ENCODE measurements around the gene CALD1.

Gene CALD1

DNA sequence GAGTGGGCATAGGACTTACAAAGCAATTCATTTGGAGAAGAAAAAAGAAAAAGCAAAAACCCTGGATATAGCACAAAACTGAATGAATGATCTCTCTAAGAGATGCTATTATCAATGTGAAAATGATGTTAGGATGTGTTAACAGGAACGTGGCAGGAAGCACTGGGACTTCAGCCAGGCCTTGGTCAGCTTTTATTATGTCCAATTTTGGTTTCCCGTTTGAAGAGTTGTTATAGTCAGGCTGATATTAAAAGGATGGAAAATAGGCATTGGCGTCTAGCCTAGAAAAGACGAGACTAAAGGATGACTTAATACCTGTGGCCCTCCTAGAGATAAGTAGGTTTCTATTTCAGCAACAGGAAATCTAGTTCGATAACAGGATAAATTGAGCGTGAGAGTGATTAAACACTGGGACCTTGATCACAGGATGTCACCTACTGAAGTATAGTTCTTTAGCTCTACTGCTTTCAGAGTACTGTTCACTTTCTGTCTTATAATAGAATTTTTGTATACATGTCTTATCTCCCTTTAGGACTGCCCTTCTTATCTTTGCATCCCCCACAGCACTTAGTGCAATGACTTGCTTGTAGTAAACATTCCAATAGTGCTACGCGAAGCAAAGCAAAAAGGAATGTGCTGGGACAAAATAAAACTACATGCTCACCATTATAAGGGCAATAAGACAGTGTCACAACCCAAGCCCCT is 107.1 kb downstream of the CALD1 start:
- ChIA-PET CTCF (interaction anchor here (0.6 to 1.1 kb wide), 3 partner anchors 14 to 187 kb away, joined by 3 to 4 read pairs (median 4); no protein-coding TSS in a partner anchor), POLR2A (interaction anchor here (1.1 to 1.3 kb wide), 4 partner anchors 31 to 107 kb away, joined by 3 to 5 read pairs (median 4); partner anchors contain the start of genes AGBL3 and CALD1)
- H3K36me3 ChIP-seq (ENCODE audit: control insufficient read depth in 2 of 2, insufficient read depth in 1 of 2, low read length in 2 of 2) = no peaks in the 10 kb centered on the region
- no peaks in the 10 kb centered on the region for H3K9me3 ChIP-seq (ENCODE audit: control insufficient read depth, insufficient read depth, low read depth, low read length)
- peak overlapping the region; percentile 40 for H3K27ac ChIP-seq (ENCODE audit: extremely low read depth, low read depth, low read length)
- no peak overlapping the region for H3K4me3 ChIP-seq (ENCODE audit: low read depth, low read length)
- H3K4me1 ChIP-seq (ENCODE audit: control insufficient read depth, insufficient read depth, low read length) = peaks cover 20% of the 10 kb centered on the region
- peak; percentile 61 for TF ChIP-seq MYNN (tag by site-specific recombination; IDR thresholded peaks at IDR 0.05; ENCODE audit: borderline replicate concordance)
- TF ChIP-seq, protein P1, sequence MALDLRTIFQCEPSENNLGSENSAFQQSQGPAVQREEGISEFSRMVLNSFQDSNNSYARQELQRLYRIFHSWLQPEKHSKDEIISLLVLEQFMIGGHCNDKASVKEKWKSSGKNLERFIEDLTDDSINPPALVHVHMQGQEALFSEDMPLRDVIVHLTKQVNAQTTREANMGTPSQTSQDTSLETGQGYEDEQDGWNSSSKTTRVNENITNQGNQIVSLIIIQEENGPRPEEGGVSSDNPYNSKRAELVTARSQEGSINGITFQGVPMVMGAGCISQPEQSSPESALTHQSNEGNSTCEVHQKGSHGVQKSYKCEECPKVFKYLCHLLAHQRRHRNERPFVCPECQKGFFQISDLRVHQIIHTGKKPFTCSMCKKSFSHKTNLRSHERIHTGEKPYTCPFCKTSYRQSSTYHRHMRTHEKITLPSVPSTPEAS (tag by site-specific recombination; IDR thresholded peaks at IDR 0.05) = peak; percentile 32; the same call in 1 of the 2 replicates
- TF ChIP-seq ZNF394 (tag by site-specific recombination; IDR thresholded peaks at IDR 0.05; ENCODE audit: borderline replicate concordance) = peak; percentile 75
- peak; percentile 70; the same call in 1 of the 2 replicates for TF ChIP-seq HOXD13 (CRISPR knock-in tag; IDR thresholded peaks at IDR 0.05; ENCODE audit: borderline replicate concordance)
- TF ChIP-seq ZNF660 (tag by site-specific recombination; IDR thresholded peaks at IDR 0.05) = peak; percentile 55
- TF ChIP-seq ZNF24 (tag by site-specific recombination; IDR thresholded peaks at IDR 0.05) = peak; percentile 92
- peak; percentile 67; the same call in 1 of the 2 replicates for TF ChIP-seq PRDM10 (tag by site-specific recombination; IDR thresholded peaks at IDR 0.05)
- no peak for TF ChIP-seq ZNF132 (tag by site-specific recombination; IDR thresholded peaks at IDR 0.05; ENCODE audit: borderline replicate concordance)
- peak; percentile 27; the same call in 1 of the 2 replicates for TF ChIP-seq ZNF10 (tag by site-specific recombination; IDR thresholded peaks at IDR 0.05)
- TF ChIP-seq PRDM1 (tag by site-specific recombination; IDR thresholded peaks at IDR 0.05) = peak; percentile 4; the same call in 1 of the 2 replicates
- TF ChIP-seq REPIN1 (tag by site-specific recombination; IDR thresholded peaks at IDR 0.05; ENCODE audit: low read depth) = no peak
- peak; percentile 96 for TF ChIP-seq SP7 (tag by site-specific recombination; IDR thresholded peaks at IDR 0.05)
- TF ChIP-seq, protein P2, sequence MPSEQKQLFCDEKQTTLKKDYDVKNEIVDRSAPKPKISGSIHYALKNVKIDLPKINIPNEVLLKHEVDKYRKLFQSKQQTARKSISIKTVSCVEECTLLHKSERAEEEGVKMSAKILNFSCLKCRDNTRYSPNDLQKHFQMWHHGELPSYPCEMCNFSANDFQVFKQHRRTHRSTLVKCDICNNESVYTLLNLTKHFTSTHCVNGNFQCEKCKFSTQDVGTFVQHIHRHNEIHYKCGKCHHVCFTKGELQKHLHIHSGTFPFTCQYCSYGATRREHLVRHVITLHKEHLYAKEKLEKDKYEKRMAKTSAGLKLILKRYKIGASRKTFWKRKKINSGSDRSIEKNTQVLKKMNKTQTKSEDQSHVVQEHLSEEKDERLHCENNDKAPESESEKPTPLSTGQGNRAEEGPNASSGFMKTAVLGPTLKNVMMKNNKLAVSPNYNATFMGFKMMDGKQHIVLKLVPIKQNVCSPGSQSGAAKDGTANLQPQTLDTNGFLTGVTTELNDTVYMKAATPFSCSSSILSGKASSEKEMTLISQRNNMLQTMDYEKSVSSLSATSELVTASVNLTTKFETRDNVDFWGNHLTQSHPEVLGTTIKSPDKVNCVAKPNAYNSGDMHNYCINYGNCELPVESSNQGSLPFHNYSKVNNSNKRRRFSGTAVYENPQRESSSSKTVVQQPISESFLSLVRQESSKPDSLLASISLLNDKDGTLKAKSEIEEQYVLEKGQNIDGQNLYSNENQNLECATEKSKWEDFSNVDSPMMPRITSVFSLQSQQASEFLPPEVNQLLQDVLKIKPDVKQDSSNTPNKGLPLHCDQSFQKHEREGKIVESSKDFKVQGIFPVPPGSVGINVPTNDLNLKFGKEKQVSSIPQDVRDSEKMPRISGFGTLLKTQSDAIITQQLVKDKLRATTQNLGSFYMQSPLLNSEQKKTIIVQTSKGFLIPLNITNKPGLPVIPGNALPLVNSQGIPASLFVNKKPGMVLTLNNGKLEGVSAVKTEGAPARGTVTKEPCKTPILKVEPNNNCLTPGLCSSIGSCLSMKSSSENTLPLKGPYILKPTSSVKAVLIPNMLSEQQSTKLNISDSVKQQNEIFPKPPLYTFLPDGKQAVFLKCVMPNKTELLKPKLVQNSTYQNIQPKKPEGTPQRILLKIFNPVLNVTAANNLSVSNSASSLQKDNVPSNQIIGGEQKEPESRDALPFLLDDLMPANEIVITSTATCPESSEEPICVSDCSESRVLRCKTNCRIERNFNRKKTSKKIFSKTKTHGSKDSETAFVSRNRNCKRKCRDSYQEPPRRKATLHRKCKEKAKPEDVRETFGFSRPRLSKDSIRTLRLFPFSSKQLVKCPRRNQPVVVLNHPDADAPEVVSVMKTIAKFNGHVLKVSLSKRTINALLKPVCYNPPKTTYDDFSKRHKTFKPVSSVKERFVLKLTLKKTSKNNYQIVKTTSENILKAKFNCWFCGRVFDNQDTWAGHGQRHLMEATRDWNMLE (tag by site-specific recombination; conservative IDR thresholded peaks at IDR 0.05; ENCODE audit: low read depth) = peak; percentile 23
- peak; percentile 46; the same call in 1 of the 2 replicates for TF ChIP-seq ZNF580 (tag by site-specific recombination; IDR thresholded peaks at IDR 0.05)
- TF ChIP-seq, protein P3, sequence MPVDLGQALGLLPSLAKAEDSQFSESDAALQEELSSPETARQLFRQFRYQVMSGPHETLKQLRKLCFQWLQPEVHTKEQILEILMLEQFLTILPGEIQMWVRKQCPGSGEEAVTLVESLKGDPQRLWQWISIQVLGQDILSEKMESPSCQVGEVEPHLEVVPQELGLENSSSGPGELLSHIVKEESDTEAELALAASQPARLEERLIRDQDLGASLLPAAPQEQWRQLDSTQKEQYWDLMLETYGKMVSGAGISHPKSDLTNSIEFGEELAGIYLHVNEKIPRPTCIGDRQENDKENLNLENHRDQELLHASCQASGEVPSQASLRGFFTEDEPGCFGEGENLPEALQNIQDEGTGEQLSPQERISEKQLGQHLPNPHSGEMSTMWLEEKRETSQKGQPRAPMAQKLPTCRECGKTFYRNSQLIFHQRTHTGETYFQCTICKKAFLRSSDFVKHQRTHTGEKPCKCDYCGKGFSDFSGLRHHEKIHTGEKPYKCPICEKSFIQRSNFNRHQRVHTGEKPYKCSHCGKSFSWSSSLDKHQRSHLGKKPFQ (tag by site-specific recombination; IDR thresholded peaks at IDR 0.05) = 0 out of 2 replicates have a peak, but pooled peaks have one; percentile 53
- no peak for TF ChIP-seq ZNF423 (tag by site-specific recombination; IDR thresholded peaks at IDR 0.05)
- peak; percentile 98 for TF ChIP-seq SCRT2 (tag by site-specific recombination; IDR thresholded peaks at IDR 0.05)
- no peak for TF ChIP-seq ZNF292 (tag by site-specific recombination; IDR thresholded peaks at IDR 0.05; ENCODE audit: borderline replicate concordance, low read depth)
- peak; percentile 85; the same call in 1 of the 2 replicates for TF ChIP-seq MZF1 (tag by site-specific recombination; IDR thresholded peaks at IDR 0.05; ENCODE audit: borderline replicate concordance)
- TF ChIP-seq ZNF335 (tag by site-specific recombination; conservative IDR thresholded peaks at IDR 0.05) = peak; percentile 49
- TF ChIP-seq, protein P4, sequence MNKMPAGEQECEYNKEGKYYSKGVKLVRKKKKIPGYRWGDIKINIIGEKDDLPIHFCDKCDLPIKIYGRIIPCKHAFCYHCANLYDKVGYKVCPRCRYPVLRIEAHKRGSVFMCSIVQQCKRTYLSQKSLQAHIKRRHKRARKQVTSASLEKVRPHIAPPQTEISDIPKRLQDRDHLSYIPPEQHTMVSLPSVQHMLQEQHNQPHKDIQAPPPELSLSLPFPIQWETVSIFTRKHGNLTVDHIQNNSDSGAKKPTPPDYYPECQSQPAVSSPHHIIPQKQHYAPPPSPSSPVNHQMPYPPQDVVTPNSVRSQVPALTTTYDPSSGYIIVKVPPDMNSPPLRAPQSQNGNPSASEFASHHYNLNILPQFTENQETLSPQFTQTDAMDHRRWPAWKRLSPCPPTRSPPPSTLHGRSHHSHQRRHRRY (tag by site-specific recombination; IDR thresholded peaks at IDR 0.05) = no peak
- peak; percentile 82 for TF ChIP-seq ZBTB21 (tag by site-specific recombination; IDR thresholded peaks at IDR 0.05)
- TF ChIP-seq ZNF544 (tag by site-specific recombination; IDR thresholded peaks at IDR 0.05) = no peak

All from HEK293 (cell line).